HG02885 (cell line): ENCODE measurements around the gene FNDC3B.

Source experiments
- ATAC-seq: cut with Tn5 transposase; IDR thresholded peaks from one replicate; pipeline ENCODE4 v1.9.1; 2021; ENCODE audit warnings: mild to moderate bottlenecking; ENCODE audit not compliant: unreplicated experiment, poor library complexity

FNDC3B gene

DNA sequence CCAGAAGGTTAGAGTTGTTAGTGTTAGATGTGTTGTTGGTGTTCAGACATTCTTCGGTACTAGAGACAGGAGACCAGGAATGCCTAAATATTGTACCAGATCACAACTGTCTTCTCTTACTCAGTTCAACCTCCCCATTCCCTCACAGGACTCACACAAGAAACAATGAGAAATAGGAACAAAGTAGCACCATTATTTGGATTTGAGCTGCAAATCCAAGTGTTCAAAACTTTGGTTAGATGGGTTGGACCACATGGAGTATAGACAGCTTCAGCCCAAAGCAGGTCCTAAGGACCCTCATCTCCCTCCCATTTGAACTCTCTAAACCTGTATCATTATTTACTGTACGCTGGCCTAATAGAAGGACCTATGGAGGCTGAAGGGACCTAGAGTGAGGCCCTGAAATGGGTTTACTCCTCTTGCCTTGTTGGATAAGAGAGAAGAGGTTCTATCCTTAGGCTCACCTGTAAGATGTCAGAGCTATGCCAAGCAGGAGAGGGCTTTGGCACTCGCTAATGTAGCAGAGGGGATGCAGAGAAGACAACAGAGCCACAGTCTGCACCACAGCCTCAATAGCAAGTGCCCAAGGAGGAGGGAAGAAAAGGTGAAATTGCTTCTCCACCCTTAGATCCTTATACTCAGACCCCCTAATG, 70.9 kb downstream of the FNDC3B start:
- no peak for ATAC-seq

DNA sequence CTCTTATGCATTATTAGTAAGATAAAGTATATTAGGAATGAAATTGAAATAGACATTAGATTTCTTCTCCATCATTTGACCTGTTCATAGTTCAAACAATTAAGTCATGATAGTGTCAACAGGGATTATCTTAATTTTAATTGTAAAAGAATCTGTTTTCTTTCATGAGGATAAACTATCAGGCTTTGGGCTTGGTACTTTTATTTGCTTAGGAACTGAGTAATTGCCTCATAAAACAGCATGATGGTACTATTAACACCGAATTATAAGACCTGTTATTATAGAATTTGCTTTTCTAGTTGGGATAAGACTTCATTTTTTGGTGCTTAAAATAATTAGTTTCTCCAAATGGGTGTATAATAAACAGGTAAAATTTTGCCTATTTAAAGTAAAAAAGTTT, 71.8 kb downstream of the FNDC3B start:
- no peak for ATAC-seq

DNA sequence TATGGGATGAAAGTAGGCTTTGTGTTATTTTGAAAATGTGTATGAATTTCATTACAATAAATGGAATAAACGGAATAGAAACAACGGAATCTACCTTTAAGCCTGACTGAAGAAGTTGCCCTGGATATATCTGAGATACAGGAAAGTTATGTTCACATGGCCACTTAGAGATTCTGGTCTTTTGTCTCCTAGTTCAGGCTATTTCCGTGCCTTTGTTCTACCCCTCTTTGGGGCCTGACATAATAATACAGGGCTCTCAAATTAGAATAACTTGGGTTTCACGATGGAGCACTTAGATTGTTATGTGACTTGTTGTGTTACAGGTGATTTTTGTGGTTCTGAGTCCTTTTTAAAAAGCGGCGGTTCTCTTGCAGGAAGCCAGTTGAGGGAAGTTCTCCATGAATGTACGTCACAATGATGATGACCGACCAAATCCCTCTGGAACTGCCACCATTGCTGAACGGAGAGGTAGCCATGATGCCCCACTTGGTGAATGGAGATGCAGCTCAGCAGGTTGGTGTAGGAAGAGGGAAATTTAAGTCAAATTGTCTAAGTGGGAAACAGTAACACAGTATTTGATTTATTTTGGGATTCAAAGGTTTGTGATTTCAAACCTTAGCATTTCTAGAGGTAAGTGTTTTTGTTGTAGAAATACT, 72.8 kb downstream of the FNDC3B start:
- ATAC-seq: no peak

DNA sequence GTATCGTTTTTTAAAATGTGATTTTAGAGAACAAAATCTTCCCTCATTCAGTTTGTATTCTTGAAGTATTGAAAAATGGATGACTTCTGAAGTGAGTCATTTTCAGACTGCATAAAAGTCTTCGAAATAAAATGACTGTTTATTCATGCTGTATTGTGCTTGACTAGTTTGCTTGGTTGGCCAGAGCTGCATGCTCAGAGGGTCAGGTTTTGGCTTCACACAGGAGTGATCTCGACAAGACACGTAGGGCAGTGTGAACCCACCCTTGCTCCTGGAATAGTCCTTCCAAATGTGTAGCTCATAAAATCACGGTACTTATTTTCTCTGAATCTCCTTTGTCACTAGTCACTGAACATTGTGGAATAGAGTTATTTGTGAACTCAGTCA, 73.3 kb downstream of the FNDC3B start:
- no peak for ATAC-seq

DNA sequence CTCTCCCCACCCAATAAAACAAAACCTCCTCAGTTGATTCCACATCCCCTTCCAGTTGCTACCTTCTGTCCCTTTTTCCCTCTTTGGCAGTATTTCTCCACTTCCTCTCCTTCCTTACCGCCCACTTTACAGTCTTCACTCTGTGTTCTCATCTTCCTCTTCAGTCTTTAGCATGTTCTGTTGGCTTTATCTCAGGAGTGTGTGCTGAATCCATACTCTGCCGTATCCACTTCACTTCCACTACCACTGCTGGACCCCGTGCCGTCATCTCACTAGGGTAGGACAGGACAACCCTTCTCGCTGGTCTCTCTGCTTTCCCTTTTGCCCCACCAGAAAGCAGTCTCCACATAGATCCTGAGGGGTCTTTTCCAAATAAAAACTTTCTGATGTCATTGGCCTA, 74.3 kb downstream of the FNDC3B start:
- no peak for ATAC-seq

DNA sequence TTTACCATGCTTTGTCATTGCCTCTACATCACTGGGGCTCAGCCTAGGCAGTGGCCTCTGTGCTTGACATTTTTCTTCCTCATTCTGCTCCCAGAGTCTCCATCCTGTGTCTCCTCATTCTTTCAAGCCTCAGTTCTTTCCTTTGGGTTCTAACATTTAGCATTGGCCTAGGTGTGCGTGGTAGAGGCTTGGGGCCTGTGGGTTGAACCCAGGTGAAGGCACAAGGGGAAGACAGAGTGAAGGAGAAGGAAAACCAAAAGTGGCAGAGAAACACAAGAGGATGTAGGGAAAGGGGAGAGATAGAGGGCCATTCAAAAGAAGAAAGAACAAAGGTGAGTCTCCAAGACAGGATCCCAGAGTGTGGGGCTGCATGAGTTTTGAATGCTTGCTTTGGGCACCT, 75.7 kb downstream of the FNDC3B start:
- ATAC-seq: no peak

DNA sequence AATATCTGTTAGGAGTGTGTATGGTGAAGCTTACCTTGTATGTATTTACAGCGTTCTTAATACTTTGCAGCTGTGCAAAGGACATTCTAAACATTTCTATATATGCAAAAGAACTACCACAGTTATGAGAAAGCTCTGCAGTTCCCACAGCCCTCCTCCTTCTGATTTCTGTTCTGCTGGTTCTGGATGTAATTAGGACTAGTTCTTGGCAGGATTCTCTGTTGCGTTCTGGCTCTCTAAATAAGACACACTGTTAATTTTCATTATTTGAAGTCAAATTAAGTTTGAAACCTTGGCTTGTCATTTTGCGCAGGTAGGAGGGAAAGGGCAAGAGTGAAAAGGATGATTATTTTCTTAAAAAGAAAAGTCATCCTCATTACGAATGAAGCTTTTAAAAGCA, 76.4 kb downstream of the FNDC3B start:
- no peak for ATAC-seq

DNA sequence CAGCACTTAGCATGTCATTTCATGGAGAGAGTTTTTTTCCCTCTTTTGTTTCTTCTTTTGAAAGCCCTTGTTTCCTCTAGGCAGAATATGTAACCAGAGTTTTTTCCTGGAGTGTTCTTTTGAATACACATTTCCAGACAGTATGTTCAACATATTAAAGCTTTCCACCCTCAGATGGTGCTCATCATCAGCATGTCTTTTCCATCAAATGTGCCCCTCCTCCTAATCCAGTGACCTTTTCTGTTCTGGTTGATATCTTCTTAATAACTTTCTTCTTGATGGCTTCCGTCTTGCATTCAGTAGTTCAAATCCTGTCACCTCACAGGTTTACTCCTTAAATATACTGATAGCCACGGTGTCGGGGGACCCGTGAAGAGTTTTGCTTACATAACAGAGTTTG, 78.6 kb downstream of the FNDC3B start:
- ATAC-seq: no peak

DNA sequence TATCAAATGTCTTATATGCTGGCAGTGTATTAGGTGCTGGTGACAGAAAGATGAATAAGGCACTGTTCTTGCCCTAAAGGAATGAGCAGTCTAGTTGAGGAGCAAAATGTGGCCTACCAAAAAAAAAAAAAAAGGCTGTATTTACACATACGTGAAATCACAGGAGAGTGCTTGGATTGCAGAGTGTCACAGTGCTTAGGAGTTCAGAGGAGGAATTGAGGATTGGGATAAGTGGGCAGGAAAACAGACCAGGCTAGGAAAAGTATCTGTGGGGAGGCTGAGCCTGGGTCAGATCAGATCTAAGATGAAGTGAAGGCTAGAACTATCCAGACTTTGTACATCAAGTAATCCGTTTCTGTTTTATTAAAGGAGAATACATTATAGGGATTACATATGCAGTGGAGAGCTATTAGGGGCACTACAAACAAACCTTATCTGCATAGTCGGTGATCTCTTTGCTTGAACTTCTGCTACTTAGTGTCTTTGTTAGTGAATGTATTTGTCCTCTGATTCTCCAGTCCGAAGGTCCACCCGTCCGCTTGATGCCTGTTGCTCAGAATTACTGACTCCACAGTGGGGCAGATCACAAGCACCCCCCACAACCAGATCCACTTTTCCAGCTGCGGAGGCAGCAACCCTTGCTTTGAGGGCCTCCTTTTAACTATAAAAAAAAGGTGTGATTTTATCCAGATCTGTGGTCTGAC, 80.0 kb downstream of the FNDC3B start:
- no peak for ATAC-seq

DNA sequence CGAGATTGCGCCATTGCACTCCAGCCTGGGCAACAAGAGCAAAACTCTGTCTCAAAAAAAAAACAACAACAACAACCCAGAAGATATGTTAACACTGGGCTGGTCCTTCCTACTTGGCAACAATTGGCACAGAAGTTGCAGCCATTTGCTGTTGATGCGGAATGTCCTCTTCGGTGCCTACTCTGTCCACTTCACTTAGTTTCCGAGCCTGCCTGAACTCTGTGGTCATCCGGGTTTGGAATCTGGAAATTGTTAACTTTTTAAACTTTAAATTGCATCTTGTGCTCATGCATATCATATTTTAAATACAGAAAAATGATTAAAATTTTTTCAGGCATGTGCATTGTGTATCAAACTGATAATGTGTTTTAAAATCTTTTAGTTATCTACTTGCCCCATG, 81.5 kb downstream of the FNDC3B start:
- ATAC-seq: no peak

DNA sequence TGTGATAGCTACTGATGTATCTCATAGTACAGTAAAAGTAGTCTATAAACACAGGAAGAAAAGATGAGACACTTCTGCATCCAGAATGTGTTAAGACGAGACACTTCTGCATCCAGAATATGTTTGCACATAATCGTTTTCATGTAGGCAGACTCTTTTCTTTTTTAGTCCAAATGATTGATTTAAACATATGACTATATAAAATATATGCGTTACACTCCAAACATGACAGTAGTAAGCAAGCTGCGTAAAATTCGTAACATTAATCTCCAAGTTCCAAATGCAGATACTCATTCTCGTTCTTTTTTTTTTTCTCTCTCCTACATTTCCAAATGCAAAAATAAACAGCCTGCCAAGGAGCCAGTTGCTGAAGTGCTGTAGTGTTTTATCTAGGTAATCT, 82.6 kb downstream of the FNDC3B start:
- no peak for ATAC-seq

DNA sequence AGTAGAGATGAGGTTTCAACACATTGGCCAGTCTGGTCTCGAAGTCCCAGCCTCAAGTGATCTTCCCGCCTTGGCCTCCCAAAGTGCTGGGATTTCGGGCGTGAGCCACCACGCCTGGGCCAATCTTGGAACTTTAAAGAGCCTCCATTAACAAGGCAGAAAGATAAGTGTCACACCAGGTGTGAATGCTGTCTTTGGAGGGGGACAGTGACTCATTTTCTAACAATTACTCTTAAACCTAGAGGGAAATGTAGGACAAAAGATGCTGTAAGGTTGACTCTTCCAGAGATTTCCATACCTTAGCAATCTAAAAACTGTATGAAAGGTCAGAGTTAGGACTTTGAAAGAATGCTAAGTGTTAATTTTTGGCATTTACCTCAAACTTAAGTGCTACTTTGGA, 84.9 kb downstream of the FNDC3B start:
- ATAC-seq: no peak

DNA sequence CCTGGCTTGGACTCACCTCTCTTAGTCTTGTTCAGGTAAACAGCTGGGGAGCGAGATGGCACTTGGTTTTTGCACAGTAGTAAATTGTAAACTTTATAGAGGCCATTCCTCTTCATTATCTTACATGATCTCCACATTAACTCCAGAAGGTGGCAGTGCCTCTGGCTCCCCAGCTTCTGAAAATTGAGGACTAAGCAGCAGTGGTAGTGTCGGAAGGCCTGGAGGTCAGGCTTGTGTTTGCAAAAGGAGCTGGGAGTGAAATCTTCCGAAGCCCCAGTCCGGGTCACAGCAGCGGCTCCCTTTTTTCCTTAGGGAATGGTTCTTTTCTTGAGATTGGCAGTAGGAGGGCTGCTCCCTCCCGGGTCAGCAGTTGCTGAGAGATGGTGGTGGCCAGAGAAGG, 85.7 kb downstream of the FNDC3B start:
- no peak for ATAC-seq

DNA sequence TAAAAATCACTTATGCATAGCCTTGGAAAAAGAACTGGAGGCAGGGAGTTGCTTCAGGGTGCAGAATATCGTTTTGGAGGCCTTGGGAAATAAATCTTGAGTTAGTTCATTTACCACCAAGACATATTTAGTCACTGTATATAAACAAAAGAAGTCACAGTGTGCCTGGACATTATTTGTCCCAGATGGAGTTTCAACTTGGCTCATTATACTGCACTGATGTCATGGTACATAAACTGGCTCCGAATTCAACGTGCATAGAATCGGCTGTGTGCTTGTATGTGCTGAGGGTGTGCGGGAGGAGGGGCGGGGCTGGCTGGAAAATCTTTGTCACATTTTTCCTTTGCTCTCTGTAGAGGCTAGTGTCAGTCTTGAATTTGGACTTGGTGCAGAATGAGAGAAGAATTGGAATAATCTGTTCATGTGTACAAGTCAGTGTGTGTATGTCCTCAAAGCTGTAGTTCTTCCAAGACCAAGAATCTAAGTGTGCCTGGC, 86.6 kb downstream of the FNDC3B start:
- ATAC-seq: no peak

DNA sequence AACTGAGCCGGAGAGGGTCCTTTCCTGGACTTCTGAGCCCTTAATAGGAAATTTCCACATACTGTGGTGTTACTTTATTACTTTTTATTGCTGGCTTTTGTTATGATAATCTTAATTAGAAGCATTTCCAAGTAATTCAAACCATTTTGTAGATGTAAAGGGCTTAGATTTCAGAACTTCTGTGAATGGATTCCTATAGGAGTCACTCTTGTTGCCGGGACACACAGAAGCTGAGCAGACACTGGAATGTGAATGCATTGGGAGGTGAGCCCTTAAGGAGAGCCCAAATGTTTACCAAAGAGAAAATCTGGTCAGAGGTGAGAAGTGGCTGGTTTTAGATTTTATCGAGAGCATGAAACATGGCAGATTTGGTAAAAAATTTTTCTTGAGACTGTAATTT, 87.4 kb downstream of the FNDC3B start:
- ATAC-seq: no peak

DNA sequence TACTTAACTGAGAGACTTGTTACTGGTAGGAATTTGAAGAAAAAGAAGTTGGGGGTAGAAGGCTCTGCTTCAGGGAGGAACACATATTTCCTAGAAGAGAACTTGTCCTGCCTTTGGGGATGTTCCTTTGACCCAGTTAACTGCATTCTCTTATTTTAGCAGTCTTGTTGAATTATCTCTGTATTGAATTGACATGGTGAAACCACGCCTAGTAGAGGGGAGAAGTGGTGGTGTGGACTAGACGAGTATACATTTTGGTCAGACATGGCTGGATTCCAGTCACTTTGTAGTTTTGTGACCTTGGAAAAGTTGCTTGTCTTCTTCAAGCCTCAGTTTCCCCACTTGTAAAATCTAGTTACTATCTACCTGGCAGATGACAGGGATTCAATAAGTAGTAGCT, 87.8 kb downstream of the FNDC3B start:
- no peak for ATAC-seq

DNA sequence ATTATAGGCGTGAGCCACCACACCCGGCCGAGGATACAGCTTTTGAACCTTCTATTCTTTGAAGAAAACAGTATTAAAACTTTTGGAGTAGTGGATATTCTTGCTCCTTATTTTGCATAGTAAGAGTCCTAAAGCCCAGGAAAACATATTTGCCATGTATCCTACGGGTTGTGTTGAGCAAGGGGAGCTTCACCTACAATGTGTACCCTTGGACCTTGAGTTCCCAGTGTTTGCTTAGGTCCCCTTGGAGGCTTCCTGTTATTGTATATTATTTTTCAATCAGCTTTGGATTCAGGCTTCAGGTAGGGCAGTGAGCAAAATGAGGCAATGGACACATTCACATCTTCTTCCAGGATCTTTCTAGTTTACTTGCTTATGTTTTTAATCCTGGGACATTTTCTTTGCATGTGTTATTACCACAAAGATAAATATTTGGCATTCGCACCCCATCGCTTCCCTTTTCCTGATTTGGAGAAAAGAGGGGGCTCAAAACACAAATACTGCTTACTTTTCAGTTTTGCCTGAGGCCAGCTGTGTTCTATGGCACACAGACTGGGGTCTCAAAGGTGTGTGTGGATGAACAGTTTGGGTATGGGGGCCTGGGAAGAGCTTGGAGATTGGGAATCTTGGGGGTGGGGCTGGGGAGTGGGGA, 88.7 kb downstream of the FNDC3B start:
- no peak for ATAC-seq

DNA sequence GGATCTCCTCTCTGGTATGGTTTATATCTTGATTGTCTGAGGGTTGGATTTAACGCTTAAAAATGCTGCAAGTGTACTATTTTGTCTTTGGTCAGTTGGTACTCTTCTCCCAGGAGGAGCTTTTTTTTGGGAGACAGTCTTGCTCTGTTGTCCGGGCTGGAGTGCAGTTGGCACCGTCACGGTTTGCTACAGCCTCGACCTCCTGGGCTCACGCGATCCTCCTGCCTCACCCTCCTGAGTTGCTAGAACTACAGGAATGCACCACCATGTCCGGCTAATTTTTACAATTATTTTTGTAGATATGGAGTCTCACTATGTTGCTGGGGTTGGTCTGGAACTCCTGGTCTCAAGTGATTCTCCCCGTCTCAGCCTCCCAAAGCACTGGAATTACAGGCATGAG, 89.5 kb downstream of the FNDC3B start:
- no peak for ATAC-seq

DNA sequence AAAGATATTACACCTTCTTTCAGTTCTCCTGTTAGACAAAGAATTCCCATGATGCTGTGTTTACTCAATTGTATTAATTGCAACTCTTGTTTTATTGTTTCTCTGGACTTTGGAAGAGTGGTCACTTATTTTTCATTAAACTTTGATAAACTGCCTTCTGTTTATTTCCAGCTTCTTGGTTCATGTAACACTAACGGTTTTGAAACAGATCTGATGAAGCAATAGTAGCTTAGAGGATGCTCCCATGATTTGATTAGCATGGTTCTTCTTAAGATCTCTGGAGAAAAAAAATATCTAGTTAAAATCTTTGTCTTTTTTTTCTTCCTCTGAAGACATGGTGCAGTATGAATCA, 90.1 kb downstream of the FNDC3B start:
- no peak for ATAC-seq

DNA sequence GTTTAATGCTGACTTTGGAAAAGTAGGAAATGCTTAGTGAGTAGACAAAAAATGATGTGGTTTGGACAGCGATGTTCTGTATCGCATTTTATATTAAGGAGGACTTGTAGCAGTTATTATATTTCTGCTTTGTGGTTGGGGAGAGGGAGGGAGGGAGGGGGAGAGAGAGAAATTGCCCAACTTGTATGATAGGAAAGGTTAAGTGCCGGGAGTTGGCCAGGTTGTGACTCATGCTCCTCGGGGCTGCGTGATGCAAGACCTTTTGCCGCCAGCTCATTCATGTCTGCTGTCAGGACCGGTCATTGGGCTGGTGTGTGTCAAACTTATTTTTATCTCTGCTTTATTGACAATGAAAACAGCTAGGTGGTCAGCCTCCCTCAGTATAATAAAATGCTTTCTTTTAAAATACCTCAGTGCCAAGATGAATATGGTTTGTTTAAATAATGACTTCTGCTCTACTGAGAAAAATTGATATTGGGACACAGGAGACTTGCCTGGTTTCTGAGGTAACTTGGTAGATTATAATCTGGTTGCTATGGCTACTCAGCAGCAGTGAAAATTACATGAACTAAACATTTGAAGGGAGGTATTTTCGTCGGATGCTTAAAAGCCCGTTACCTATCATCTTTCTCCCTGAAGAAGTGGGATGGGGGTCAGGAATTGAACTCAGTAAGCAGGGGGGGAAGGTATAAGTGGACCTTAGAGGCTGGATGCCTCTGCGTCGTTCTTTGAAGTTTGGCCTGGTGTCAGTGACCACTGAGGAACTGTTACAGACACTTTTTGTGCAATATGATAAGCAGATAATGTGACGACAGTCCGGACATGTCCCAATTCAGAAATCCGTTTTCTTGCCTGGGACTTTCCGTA, 90.7 kb downstream of the FNDC3B start:
- no peak for ATAC-seq

DNA sequence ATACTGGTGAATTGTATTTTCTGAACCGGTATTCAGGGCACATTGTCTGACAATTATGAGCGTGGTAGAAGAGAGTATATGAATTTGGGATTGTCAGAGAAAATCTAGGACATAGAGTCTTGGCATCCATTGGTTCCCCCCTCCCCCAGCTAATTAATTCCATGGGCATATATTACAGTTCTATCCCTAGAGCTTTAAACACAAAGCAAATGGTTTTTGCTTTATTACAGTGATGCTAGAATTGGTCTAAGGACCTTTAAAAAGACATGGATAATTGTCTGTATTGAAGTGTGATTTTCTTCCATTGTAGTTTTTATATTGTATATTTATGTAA, 91.3 kb downstream of the FNDC3B start:
- ATAC-seq: no peak
